GM15510 (cell line): ENCODE measurements around the gene TFCP2.

Experiments used
- POLR2A ChIP-seq: IDR thresholded peaks from 3 replicates; pipeline ENCODE4 v1.6.1; 2011; ENCODE audit warnings: borderline replicate concordance; ENCODE audit not compliant: insufficient read length; ENCODE audit errors: extremely low read depth

TFCP2 gene

GRCh38 chr12:51083126-51083833, 89.7 kb downstream of the TFCP2 start, which contains the start of gene CSRNP2:
CSRNP2 (minus strand) TSS chr12:51083596; CDS start chr12:51076561, 7,035 bp downstream.
- TF ChIP-seq POLR2A, result peak; percentile 100

DNA sequence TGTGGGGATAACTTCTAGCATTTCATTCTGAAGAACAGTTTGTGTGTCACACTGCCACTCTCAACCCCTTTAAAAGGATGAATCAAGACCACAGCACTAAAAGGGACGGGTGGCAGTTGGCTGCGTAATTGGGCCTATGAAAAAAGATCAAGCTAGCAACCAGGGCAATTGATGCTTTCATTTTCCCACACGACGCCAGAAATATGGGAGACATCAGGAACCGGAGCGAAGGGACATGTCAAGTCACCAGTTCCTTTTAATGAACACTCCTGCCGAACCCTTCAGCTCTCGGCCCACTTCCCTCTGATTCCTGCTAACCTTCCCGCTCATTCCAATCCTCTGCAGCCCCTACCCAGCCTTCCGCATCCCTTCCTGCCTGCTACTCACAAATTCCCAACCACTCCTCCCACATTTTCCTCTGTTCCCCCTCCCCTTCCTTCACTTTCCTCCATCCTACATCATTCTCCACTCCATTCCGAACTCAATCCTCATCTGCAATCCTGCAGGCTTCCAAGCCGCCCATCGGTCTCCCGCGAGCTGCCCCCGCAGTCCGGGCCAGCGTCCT, 90.3 kb downstream of the TFCP2 start:
- TF ChIP-seq POLR2A, result no peak

GRCh38 chr12:51081421-51081820, 91.5 kb downstream of the TFCP2 start:
- no peak for TF ChIP-seq POLR2A

DNA sequence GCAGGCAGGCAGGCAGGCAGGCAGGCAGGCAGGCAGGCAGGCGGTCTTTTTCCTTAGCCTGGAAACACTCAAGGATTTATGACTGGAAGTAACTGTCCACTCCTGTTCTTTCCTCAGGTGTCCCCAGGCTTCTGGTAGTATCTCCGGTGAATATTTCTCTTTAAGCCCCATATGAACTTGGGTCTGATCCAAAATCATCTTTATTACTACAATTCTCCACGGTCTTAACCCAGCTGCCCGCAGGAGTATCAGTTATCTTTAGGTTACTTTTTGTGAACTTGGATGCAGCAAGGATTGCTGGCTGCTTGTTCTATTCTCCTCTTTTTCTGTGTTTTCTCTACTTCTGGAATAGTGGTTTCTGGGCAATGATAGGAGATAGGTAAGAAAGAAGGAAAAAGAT, 92.8 kb downstream of the TFCP2 start:
- TF ChIP-seq POLR2A, result no peak

DNA sequence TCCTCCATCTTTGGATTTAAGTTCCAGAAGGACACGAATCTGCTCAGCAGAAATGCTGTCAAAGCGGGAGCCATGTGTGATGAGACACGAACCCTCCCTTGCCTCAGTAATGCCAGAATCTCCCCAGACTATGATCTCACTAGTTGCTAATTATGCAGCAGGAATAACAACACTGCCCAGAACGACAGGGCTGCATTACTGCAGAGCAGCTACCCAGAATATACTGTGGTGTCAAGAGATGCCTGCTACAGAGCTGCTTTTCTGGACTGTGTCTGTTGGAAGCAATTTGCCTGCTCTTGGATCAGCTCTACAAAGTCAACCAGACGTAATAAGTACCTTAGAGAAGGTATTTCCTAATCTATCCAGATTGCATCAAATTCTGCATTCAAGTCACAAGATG, 95.0 kb downstream of the TFCP2 start:
- no peak for TF ChIP-seq POLR2A

DNA sequence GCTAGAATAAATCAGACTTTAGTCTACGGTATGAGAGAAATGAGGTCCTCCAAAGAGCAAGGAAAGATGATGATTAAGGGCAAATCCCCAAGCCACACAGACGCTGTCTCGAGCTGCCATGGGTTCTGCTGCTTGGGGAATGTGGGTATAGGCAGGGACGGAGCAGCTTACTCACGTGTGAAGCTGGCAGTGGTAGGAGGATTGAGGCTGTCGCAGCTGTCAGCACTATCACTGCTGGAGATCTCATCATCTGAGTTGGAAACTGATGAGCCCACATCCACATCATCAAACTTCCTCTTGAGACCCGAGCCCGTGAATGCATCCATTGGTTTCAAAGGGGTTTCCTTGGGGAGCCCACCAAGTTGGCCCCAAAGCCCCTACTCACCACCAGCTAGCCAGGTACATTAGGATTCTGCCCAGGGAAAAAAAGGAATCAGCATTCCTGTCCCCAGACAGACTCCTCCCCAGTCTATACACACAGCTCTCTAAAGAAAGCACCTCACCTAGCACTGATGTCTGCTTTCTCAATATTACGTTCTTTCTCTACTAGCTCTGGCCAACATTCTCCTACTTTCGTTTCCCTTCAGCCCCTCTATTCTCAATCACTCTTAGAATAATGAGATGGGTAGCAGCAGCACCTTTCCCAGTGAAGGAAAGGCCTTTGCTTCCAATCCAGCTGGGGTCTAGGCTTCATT, 96.6 kb downstream of the TFCP2 start:
- no peak for TF ChIP-seq POLR2A

DNA sequence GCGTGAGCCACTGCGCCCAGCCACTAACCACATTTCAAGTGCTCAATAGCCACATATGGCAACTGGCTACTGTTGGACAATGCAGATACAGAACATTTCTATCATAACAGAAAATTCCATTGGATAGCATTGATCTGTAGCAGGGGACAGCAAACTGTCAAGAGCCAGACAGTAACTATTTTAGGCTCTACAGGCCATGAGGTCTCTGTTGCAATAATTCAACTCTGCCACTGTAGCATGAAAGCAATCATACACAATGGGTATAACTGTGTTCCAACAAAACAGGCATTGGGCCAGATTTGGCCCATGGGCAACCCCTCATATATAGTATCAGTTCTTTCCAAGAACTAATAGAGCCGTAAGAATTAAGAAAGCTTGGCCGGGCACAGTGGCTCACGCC, 97.5 kb downstream of the TFCP2 start:
- no peak for TF ChIP-seq POLR2A

- TF ChIP-seq POLR2A, result no peak
Observed at GRCh38 chr12:51071663-51072062, 101.3 kb downstream of the TFCP2 start.

DNA sequence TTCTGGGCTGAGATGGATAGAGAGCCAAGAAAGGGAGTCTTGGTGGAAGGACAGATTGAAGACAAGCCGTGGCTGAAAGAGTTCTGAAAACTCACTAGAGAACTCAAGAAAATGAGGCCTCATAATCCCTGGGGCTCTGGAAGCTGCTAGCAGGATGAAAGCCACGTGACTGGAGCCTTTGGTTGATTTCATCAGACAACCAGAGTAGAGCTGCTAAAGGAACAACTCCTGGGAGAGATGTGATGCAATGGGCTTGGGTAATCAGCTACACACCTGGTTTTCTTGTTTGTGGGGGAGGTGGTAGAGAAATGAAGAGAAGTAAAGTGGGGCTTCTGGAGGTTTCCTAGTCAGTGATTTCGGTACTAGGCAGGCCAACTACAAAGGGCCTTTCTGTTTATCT, 102.9 kb downstream of the TFCP2 start:
- no peak for TF ChIP-seq POLR2A

- TF ChIP-seq POLR2A, result no peak
Observed at GRCh38 chr12:51067771-51068170, 105.2 kb downstream of the TFCP2 start.

- TF ChIP-seq POLR2A, result no peak
Observed at GRCh38 chr12:51067229-51067628, 105.7 kb downstream of the TFCP2 start.

GRCh38 chr12:51065530-51065929, 107.4 kb downstream of the TFCP2 start:
- no peak for TF ChIP-seq POLR2A

DNA sequence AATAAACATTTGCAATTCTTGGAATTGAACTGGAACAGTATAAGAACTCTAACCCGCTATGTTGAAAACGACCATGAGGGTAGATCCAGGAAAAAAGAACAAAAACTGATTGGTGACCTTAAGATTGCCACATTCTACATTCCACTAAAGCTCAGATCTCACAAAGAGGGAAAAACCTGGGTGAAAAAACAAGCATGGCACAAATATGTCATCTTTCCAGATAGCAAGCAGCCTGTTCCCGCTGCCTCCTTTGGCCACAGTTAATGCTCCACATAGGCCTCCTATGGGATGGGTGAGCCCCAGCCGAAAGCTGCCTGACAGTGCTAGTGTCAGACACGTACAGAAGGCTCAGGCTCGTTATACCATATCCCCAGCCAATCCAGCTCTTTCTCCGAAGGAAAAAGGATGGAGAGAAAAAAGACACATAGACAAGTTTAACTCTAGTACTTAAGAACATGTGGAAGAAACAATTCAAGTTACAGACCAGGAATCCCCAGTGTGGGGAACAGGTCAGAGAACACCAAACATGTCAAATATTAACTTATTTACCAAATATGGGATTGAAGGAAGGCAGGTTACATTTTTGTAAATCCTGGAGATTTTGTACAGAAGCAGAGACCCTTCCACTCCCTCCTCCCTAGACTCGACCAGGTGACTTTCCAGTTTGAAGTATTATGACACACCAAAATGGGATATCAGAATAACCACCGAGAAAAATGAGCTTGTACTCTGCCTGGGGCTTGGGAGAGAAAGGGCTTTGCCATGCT, 110.1 kb downstream of the TFCP2 start:
- no peak for TF ChIP-seq POLR2A

DNA sequence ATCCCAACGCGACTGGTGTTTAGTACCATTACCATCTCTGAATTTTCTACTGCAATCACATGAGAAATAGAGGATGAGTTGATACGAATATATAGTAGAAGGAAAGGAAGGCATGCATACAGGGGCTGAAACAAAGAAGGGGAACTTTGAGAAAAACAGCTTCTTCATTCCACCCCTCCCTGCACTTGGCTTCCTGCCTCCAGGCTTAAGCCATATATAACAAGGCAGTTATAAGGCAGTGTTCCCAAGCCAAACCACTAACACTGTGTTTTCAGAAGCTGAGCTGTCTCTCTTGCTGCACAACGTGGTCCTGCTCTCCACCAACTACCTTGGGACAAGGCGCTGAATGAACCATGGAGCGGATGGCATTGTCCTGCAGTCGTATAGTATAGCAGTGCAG, 113.8 kb downstream of the TFCP2 start:
- TF ChIP-seq POLR2A, result no peak

- no peak for TF ChIP-seq POLR2A
Observed at GRCh38 chr12:51056242-51056641, 116.7 kb downstream of the TFCP2 start.
